ENCODE data around the gene TMUB1.

The TMUB1 gene

GRCh38 chr7:151120896-151121295, 37.6 kb upstream of the TMUB1 start:
- FAIRE-seq: no peak

- FAIRE-seq: no peak
Observed at GRCh38 chr7:151119902-151120301, 36.6 kb upstream of the TMUB1 start.

GRCh38 chr7:151119055-151119415, 35.7 kb upstream of the TMUB1 start:
- FAIRE-seq: no peak

- no peak for FAIRE-seq
Observed at GRCh38 chr7:151118108-151119054, 35.1 kb upstream of the TMUB1 start.

- FAIRE-seq: no peak
Observed at GRCh38 chr7:151117565-151117964, 34.3 kb upstream of the TMUB1 start.

GRCh38 chr7:151116603-151117440, 33.5 kb upstream of the TMUB1 start:
- FAIRE-seq: no peak

GRCh38 chr7:151115836-151116418, 32.6 kb upstream of the TMUB1 start:
- FAIRE-seq: no peak

- no peak for FAIRE-seq
Observed at GRCh38 chr7:151115121-151115835, 32.0 kb upstream of the TMUB1 start.

- no peak for FAIRE-seq
Observed at GRCh38 chr7:151114151-151115090, 31.1 kb upstream of the TMUB1 start.

- FAIRE-seq: peak; percentile 90
Observed at GRCh38 chr7:151113344-151114150, 30.3 kb upstream of the TMUB1 start.

GRCh38 chr7:151110941-151111645, 27.8 kb upstream of the TMUB1 start:
- FAIRE-seq: peak; percentile 28

GRCh38 chr7:151110236-151110940, 27.1 kb upstream of the TMUB1 start:
- FAIRE-seq: no peak

GRCh38 chr7:151109094-151110048, 26.1 kb upstream of the TMUB1 start:
- no peak for FAIRE-seq

GRCh38 chr7:151107882-151108281, 24.6 kb upstream of the TMUB1 start:
- no peak for FAIRE-seq

GRCh38 chr7:151104411-151105235, 21.3 kb upstream of the TMUB1 start:
- no peak for FAIRE-seq

- no peak for FAIRE-seq
Observed at GRCh38 chr7:151103973-151104372, 20.7 kb upstream of the TMUB1 start.

- no peak for FAIRE-seq
Observed at GRCh38 chr7:151102991-151103390, 19.7 kb upstream of the TMUB1 start.

All from G401.6 (cell line).